Activated naive CD4-positive, alpha-beta T cell (primary cell): ENCODE results near the gene FBXO21.
"Not testable (repeated sequence)": the region's sequence is repeated elsewhere in the genome, so short reads cannot be mapped to it uniquely, and the experiment has no call there.

Source experiments
- DNase-seq, 4 experiments: peaks; one replicate each; lab custom pipeline; 2025; lab: John Stamatoyannopoulos, UW

The FBXO21 gene, protein sequence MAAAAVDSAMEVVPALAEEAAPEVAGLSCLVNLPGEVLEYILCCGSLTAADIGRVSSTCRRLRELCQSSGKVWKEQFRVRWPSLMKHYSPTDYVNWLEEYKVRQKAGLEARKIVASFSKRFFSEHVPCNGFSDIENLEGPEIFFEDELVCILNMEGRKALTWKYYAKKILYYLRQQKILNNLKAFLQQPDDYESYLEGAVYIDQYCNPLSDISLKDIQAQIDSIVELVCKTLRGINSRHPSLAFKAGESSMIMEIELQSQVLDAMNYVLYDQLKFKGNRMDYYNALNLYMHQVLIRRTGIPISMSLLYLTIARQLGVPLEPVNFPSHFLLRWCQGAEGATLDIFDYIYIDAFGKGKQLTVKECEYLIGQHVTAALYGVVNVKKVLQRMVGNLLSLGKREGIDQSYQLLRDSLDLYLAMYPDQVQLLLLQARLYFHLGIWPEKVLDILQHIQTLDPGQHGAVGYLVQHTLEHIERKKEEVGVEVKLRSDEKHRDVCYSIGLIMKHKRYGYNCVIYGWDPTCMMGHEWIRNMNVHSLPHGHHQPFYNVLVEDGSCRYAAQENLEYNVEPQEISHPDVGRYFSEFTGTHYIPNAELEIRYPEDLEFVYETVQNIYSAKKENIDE

DNA sequence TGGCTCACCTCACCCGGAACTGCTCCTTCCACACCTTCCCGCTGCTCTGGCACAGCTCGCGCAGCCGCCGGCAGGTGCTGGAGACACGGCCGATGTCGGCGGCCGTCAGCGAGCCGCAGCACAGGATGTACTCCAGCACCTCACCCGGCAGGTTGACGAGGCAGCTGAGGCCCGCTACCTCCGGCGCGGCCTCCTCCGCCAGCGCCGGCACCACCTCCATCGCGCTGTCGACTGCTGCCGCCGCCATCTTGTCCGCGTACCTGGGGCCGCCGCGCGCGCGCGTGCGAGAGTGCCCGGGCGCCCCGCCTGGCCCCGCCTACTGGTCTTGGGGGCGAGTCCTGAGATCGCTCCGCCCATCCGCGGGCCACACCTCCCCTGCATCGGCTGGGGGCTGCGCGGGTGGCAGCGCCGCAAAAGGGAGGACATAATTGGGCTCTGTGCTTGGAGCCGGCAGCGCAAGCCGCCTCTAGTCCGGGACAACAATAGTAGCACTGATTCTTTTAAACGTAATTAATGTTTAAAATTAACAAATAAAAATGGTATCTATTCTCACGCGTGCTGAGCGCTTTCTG, at the start of gene FBXO21:
Gene FBXO21, minus strand, starts transcription at position 261 of the 572 bp plus-strand sequence. Its CDS starts 14 bp downstream, at position 247.
- DNase-seq = peak; percentile 83 to 96 (median 89)

DNA sequence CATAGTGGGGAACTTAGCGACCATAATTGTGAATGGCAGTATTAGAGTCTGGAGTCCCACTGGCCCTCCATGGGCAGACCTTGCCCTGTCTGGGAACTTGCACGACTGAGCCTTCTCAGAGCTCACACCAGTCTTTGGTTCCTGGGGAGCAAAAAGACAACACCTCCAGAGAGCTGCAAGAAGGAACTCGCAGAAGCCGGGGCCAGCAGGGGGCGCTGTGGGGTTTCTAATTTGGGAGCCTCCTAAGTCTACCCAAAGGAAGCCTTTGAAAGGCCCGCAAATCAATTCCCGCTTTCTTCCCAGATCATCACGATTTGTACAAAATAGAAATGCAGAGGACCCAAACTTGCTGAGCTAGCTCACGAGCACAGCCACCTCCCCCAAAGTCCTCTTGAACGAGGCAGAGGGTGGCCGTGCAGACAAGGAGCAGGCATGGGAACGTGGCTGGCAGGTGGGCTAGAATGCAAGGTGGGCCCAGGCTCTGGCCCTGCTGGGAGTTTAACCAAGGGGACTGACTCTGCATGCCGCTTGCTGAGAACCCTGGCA, 46.3 kb upstream of the FBXO21 start:
- DNase-seq = peak; percentile 36 to 74 (median 62)

DNA sequence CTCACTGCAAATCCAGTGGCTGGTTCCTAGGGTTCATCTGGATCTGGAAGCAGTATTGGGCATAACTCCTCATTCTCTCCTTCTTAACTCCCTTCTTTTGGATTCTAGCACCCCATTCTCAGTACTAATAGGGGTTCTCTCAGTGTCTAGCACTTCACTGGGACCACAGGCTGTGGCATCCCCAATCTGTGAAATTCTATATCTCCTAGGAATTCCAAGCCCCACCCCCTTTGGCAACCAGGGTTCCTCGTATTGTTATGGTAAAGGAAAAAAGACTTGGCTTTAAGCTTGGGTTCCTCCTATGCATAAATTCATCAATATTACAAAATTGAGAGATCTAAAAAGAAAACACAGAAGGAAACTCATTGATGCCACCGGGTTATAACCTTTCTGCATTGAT, 45.0 kb upstream of the FBXO21 start:
- DNase-seq = no peak

DNA sequence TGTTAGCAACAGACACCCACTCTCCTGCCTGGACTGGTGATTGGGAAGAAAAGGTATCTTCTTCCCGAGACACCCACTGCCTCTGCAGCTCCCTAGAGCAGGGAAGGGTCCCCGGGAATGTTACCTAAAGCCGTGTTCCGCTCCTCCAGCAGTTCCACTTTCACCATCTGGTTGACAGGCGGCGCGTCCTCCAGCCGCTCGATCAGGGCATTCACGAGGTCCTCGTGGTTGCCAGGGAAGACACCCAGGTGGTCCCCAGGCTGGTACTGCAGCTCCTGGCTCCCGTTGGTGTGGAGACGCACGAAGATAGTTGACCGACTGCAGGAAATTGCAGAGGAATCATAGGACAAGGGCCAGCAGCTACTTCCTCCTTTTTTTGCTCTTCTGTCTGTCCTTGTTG, 44.2 kb upstream of the FBXO21 start:
- DNase-seq = no peak

DNA sequence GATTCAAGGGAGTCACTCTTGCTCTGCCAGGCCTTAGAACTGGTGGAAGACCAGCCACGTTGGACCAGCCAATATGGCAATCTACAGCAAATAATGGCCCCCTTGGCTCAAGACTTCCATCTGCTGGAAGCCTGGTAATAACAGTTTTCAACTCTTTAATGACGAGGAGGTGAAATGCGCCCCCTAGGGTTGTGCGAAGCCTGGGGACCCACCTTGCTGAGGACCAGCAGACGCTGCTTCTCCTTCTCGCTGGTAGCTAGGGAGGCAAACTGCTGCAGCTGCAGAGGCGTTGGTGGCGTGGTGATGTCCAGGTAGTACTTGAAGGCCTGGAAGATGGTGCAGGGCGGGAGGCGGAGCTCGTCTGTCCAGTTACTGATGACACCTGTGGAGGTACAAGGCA, 41.5 kb upstream of the FBXO21 start:
- DNase-seq = no peak

DNA sequence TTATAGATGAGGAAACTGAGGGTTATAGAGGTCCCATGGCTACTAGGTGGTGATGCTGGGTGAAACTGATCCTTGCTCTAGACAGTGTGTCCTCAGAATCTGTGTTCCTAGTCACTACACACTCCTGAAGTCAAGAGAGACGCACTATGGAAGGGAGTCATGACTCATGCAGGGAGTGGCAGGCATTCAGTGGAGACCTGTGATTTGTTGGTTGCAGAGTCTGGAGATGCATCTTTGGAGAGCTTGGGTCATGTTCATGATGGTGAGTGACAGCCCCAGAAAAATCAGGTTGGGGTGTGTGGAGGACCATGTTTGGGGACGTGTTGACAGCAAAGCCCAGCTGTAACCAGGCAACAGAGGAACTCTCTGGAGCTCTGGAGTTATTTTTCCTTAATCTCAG, 38.0 kb upstream of the FBXO21 start:
- DNase-seq = no peak

DNA sequence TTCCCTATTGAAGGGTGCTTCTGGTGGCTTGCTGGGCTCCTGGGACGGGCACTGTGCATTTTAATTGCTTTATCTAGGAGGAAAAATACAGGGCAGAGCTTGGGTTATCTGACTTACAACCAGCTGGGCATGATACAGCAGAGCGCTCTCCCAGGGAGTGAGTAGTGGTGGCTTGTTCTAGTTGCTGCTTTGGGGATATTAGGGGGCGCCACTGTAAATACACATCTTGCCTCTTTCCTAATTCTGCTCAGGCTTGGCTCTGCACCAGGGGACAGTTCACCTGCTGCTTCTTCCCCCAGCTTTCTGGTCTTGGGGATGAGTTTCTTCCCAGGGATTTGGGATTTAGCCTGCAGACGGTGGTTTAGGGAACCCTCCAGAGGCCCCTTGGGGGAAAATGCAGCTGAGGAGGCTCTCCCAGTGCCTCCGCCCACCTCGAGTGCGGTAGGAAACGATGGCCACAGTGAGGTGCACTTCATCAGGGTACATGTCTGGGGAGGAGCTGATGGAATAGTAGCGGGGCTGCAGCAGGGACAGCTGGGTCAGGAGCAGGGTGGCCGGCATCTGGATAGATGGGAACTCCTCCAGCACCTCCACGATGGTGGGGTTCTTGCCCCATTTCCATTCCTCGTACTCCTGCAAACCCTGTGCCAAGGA, 36.9 kb upstream of the FBXO21 start:
- no peak for DNase-seq

DNA sequence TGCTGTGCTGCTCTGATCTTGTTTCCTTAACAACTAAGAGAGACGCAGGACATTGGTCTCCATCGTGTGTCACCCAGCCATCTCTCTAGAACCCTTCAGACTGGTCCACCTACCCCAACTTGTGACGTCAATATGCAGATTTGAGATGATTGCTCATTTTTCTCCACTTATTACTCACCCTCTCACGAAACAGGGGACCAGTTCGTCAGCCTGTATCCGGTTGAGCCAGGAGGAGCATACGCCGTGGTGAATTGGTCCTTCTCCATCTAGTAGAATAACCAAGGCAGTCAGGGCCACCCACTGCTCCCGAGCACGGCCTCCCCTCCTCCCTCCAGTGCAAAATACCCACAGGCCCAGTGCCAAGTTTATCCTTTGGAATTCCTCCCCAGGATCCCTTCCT, 36.2 kb upstream of the FBXO21 start:
- DNase-seq = no peak

DNA sequence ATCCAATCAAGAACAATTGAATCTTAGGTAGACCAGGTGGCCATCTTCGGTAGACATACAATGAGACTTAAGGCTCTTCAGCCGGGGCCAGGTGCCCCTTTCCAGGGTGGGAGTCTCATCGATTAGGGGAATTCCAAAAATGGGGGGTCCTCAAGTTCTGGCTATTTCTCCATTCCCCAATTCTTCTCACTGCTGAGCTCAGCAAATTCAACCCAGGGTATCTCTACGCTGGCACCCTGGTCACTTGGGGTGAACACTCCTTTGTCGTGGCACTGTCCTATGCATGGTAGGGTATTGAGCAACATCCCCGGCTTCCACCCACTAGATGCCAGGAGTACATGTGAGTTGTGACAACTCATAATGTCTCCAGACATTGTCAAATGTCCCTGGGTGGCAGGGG, 34.9 kb upstream of the FBXO21 start:
- DNase-seq = no peak

DNA sequence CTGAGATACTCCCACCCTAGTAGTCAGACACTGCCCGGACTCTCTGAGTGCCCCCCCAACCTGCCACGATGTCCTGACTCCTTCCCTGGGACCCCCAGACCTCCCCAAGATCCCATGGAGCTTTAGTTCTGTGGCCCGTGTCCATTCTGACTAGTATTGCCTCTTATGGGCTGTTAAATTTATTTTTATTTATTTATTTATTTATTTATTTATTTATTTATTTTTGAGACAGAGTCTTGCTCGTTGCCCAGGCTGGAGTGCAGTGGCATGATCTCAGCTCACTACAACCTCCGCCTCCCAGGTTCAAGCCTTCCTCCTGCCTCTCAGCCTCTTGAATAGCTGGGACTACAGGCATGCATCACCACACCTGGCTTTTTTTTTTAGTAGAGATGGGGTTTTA, 30.7 kb upstream of the FBXO21 start:
- DNase-seq = not testable (repeated sequence)

DNA sequence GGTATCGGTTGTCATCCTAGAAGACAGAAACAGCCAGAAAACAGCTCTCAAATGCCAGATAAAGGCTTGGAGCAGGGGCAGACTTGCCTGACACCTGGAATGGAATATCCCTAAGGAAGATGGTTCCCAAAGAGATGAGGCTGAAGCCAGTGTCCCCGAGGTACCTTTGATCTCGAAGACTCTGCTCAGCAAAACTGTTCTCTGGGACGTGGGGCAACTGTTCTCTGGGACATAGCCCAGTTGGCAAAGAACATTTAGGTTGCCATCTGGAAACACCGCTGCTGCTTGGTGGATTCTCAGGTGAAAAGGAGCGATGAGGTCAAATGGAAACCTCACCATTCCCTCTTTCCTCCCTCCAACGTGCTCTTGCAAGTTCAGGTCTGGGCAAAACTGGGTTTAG, 27.9 kb upstream of the FBXO21 start:
- no peak for DNase-seq

DNA sequence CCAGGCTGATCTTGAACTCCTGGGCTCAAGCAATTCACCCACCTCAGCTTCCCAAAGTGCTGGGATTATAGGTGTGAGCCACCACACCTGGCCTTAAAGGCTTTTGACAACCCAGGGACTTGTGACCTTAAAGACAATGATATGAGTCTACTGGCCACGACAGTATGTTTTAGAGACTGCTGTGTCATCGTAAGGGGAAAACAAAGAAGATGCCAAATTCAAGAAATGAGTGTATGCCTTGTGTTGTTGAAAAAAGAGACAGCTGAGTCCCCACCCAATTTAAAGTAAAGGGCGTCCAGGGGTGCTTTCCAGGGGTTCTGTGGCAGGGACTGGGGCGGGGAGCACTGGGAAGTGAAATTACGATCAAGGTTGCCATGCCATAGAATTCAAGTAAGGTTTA, 26.4 kb upstream of the FBXO21 start:
- DNase-seq = no peak

DNA sequence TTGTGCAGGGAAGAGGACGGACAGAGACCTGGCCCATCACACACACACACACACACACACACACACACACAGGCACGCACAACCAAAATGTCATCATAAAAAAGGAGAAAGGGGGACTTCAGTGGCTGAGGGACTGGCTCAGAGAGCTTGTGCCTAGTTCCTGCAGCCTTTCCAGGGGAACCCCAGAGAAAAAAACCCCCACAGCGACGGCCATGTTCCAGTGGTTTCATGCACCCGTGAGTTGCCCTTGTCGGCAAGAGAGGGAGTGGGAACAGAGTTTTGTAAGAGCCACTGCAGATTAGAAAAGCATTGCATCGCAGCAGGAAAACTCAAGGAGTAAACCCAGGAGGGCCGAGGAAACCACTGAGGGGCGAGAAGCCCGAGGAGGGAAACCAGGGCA, 24.5 kb upstream of the FBXO21 start:
- DNase-seq = no peak

DNA sequence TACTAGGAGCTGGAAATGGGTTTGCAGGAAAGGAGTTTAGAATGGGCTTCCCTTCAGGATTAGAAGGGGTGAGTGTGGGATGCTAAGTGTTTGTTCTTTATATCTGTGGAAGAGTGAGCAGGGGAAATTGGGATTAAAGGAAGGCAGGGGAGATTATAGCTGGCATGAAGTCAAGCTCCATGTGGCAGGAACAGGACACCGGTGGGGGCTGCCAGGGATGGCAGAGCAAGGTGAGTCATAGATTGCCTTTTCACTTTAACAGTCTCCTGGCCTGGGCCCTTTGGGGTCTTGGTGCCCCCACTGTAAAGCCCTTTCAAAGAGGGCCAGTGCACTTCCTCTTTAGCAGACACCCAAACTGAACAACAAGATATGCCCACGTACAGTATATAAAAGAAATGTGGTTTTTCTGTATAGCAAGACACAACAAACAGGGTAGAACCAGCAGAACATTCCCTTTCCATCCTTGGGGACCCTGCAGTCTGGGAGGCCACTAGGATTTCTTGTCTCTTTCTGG, 23.1 kb upstream of the FBXO21 start:
- no peak for DNase-seq

DNA sequence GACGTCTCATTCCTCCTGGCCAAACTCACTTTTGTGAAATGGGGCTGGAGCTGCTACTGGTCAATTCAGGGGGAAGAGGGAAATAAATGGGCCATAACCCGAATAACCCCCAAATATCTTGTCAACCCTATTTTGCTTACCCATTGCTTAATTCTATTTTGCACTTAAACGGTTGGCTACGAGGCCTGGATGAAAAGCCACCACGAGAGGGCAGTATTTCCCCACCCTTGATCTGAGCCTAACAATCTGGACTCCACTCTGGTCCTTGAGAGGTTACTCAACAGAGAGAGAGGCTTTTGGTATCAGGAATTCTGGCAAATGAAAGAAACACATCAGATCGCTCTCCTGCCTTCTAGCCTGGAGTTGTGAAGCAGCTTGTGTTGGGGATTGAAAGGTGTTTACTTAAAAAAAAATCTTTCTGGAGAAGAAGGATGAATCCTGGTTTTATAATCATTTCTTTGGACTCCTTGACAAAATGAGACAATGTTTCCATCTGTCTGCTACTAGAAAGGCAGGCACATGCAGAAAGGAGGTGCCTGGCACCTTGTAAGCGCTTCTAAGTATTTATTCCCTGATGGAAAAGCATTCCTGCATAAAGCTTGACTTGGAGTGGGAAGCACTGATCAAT, 22.4 kb upstream of the FBXO21 start:
- peak in 3 of 4 experiments; percentile 23 to 37 (median 34) for DNase-seq

DNA sequence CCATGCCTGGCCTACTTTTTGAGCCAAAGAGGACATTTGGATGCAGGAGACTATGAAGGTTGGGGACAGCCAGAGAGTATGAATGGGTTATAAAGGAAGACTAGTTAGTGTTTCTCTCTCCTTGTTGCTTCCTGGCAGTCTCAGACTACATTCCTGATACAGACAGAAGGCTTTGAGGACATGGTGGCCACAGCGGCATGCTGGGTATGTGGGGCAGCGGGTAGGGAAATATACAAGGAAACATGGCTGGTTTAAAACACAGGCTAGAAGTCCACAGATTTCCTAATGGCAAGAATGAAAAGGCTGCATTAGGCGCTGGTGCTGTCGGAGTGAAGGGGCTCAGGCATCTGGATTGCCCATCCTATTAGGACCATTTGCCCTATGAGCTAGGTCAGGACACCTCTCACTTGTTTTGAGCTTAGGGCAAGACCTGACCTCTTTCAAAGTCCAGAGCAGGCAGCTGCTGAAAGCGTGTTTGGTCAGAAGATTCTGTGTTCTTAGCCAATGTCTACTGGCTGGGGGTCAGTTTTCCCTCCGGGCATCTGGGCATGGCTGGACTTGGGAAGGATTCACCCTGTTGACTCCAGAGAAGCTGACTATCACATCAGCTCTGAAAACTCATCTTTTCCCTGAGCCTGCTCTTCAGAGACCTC, 20.1 kb upstream of the FBXO21 start:
- no peak for DNase-seq

DNA sequence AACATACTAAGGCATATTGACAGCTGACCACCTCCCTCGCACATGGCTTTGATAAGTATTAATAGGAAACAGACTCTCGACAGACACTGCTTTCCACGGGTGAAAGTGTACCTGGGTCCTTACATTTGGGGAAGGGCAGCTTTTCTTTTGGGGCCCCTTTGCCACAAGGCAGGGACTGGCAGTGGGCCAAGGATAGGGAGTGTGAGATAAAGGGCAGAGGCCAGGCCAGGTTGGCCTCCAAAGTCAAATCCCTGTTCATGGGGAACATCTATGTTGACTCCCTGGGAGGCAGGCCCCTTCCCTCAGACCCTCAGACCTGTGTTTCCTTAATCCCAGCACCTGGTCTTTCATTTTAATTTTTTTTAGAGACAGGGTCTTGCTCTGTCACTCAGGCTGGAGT, 19.4 kb upstream of the FBXO21 start:
- no peak for DNase-seq

DNA sequence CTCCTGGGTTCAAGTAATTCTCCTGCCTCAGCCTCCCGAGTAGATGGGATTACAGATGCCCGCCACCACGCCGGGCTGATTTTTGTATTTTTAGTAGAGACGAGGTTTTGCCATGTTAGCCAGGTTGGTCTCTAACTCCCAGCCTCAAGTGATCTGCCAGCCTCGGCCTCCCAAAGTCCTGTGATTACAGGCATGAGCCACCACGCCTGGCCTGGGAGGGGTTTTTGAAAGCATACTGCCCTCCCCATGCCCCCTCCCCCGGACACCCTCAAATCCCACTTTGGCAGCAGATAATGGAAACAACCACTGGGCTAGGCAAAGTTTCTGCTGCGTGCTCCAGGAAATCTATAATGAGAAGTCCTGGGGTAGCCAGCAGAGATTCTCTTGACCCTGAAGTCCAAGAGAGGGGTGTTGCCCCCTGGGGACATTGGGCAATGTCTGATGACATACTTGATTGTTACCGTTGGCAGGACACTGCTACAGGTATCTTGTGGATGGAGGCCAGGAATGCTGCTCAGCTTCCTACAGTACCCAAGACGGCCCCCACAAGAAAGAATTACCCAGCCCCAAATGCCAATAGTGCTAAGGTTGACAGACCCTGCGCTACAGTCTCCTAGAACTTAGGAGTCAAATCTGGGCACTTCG, 18.7 kb upstream of the FBXO21 start:
- no peak for DNase-seq

DNA sequence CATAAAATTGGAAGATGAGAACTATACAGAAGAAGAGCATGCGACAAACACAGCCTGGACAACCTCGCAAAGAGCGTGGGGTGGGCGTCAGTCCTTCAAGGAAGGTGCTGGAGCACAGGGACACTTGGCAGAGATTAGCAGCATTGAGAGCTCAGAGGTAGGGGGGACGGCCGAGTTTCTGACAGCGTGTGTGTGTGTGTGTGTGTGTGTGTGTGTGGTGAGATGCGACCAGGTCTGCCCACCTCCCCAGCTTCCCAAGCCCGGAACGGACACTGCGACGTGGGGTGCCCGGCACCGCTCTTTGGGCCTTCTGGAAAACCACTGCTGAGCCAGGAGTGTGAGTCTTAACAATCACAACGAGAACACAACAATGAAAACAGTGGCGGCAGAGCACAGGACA, 17.9 kb upstream of the FBXO21 start:
- DNase-seq = no peak

DNA sequence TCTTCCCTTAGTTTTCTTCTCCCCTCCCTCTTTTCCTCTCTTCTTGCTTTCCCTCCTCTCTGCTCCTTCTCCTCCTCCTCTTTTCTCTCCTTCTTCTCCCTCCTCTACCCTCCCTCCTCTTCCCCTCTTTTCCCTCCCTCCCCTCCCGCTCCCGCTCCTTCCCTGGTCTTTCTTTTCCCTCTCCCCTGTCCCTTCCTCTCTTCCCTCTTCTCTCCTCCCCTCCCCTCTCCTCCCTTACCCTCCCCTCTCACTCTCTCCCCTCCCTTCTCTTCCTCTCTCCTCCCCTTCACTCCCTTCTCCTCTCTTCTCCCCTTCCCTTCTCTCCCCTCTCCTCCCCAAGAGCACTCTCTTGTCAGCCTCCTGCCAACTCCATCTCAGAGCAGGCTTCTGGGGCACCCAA, 17.4 kb upstream of the FBXO21 start:
- DNase-seq = no peak

DNA sequence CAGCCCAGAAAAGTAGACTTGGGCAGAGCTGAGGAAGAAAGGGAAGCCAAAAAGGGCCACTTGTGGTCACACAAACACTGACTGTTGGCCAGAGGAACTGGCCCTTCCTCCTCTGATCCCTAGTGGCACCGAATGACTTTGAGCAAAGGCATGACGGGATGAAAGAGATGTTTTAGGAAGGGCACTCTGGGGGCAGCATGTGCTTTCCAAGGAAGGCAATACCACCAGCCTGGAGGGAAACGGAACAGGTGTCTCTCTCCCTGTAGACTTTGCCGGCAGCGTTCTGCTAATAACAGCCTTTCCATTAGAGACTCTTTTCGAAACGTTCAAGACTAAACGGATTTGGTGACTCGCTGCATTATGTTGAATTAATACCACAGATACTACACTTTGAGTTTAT, 12.3 kb upstream of the FBXO21 start:
- no peak for DNase-seq
